ENCODE results near the gene CCDC197. TPM values are rescaled to one million over a fixed set of nuclear protein-coding genes. Genes with fewer than 3 reads are reported as not detected.

Gene CCDC197
- total RNA-seq, 2 experiments from 2014 or later: not detected

- BruUV-seq (replicated peaks): no TSS peak
- DNase-seq (ENCODE audit: low spot score): no peak
- H3K4me2 ChIP-seq (ENCODE audit: low read length): no peak overlapping the region
- H3K4me1 ChIP-seq (ENCODE audit: insufficient read depth, low read length, poor library complexity, severe bottlenecking): peaks cover 37% of the 10 kb centered on the region
- no peaks in the 10 kb centered on the region for H3K9me2 ChIP-seq (ENCODE audit: insufficient read depth, low read length)
- H3K9me3 ChIP-seq (ENCODE audit: low read length): no peaks in the 10 kb centered on the region
- H3K79me2 ChIP-seq (ENCODE audit: insufficient read depth, low read depth, low read length): no peaks in the 10 kb centered on the region; the same call in 1 of the 2 replicates
- no peak for TF ChIP-seq EZH2phosphoT487 (IDR thresholded peaks at IDR 0.05; ENCODE audit: borderline replicate concordance, low read depth, low read length)
- no peak for TF ChIP-seq CTCF (conservative IDR thresholded peaks at IDR 0.05; ENCODE audit: low read length)
- no peak overlapping the region for H3K27ac ChIP-seq (ENCODE audit: low read depth, low read length, poor library complexity, severe bottlenecking)
- no peak overlapping the region for H2AFZ ChIP-seq (ENCODE audit: low read length)
- peaks cover 16% of the 10 kb centered on the region; the same call in 1 of the 2 replicates for H3K36me3 ChIP-seq (ENCODE audit: insufficient read depth, low read length)
- intact Hi-C loops (cut with micrococcal nuclease; ENCODE audit: unreplicated experiment): loop anchor here (10.0 kb wide), 2 partner anchors 1204 to 1714 kb away; partner anchors contain the start of gene DICER1
- ChIA-PET POLR2A (no interaction called here), CTCF (ENCODE audit: unreplicated experiment) (no interaction called here)
- H3K4me3 ChIP-seq (ENCODE audit: low read depth, low read length, poor library complexity, severe bottlenecking): no peak overlapping the region
- no peaks in the 10 kb centered on the region for H4K20me1 ChIP-seq (ENCODE audit: insufficient read depth, low read length)
Measured at GRCh38 chr14:93950948-93951634, 46.0 kb upstream of the CCDC197 start.

- no peak overlapping the region for H2AFZ ChIP-seq (ENCODE audit: low read length)
- H3K4me2 ChIP-seq (ENCODE audit: low read length): no peak overlapping the region
- peaks cover 45% of the 10 kb centered on the region for H3K4me1 ChIP-seq (ENCODE audit: insufficient read depth, low read length, poor library complexity, severe bottlenecking)
- TF ChIP-seq EZH2phosphoT487 (IDR thresholded peaks at IDR 0.05; ENCODE audit: borderline replicate concordance, low read depth, low read length): no peak
- TF ChIP-seq CTCF (conservative IDR thresholded peaks at IDR 0.05; ENCODE audit: low read length): no peak
- BruUV-seq (replicated peaks): no TSS peak
- CTCF ChIA-PET (ENCODE audit: unreplicated experiment): interaction anchor here (0.9 to 1.4 kb wide), 5 partner anchors 11 to 48 kb away, joined by 3 to 7 read pairs (median 3); no protein-coding TSS in a partner anchor
- H3K27ac ChIP-seq (ENCODE audit: low read depth, low read length, poor library complexity, severe bottlenecking): no peak overlapping the region
- no peaks in the 10 kb centered on the region; the same call in 1 of the 2 replicates for H3K79me2 ChIP-seq (ENCODE audit: insufficient read depth, low read depth, low read length)
- H3K4me3 ChIP-seq (ENCODE audit: low read depth, low read length, poor library complexity, severe bottlenecking): no peak overlapping the region
- POLR2A ChIA-PET: interaction anchor here (0.7 to 1.3 kb wide), 4 partner anchors 10 to 27 kb away, joined by 3 to 4 read pairs (median 4); no protein-coding TSS in a partner anchor
- intact Hi-C loops (cut with micrococcal nuclease; ENCODE audit: unreplicated experiment): loop anchor here (10.0 kb wide), 2 partner anchors 1203 to 1713 kb away; partner anchors contain the start of gene DICER1
- H4K20me1 ChIP-seq (ENCODE audit: insufficient read depth, low read length): no peaks in the 10 kb centered on the region
- no peak for DNase-seq (ENCODE audit: low spot score)
- H3K9me2 ChIP-seq (ENCODE audit: insufficient read depth, low read length): no peaks in the 10 kb centered on the region
- peaks cover 9% of the 10 kb centered on the region; the same call in 1 of the 2 replicates for H3K36me3 ChIP-seq (ENCODE audit: insufficient read depth, low read length)
- H3K9me3 ChIP-seq (ENCODE audit: low read length): no peaks in the 10 kb centered on the region
Measured at GRCh38 chr14:93951635-93952540, 45.2 kb upstream of the CCDC197 start.

Measured in OCI-LY7 (cell line).